Measurements from ENCODE around the gene HMMR.
A peak's percentile ranks its signal among the peaks of the same experiment; 100 is the strongest.

The HMMR gene

GRCh38 chr5:163475411-163475810 lies 15.0 kb downstream of the HMMR start:
- no peak overlapping the region for H2BK12ac ChIP-seq (ENCODE audit: low read length)
- H3K27ac ChIP-seq (replicated peaks; ENCODE audit: low read length) = no peak overlapping the region
- H3K27me3 ChIP-seq (ENCODE audit: control insufficient read depth in 3 of 3, insufficient read depth in 3 of 3, low read depth in 1 of 3, low read length in 3 of 3) = no peaks in the 10 kb centered on the region
- no peak overlapping the region for H3K4me3 ChIP-seq (ENCODE audit: low read length in 2 of 2)
- no peak overlapping the region for H3K18ac ChIP-seq (ENCODE audit: low read length)
- no peak overlapping the region for H3K14ac ChIP-seq (ENCODE audit: low read length)
- no peak overlapping the region for H3K4ac ChIP-seq (ENCODE audit: low read length)
- H3K4me1 ChIP-seq (ENCODE audit: control insufficient read depth in 2 of 2, insufficient read depth in 1 of 2, low read depth in 1 of 2, low read length in 2 of 2) = no peaks in the 10 kb centered on the region
- no peak overlapping the region for H2BK5ac ChIP-seq (ENCODE audit: low read length)
- H3K4me2 ChIP-seq (ENCODE audit: insufficient read depth, low read length, poor library complexity, severe bottlenecking) = no peak overlapping the region
- H2AK5ac ChIP-seq (ENCODE audit: low read depth, low read length) = no peak overlapping the region
- H3K79me1 ChIP-seq (ENCODE audit: low read depth, low read length) = no peaks in the 10 kb centered on the region
- no peak overlapping the region for H2BK120ac ChIP-seq (ENCODE audit: low read depth, low read length)
- H2AFZ ChIP-seq (ENCODE audit: low read length) = no peak overlapping the region
- no peak overlapping the region for H3K9ac ChIP-seq (ENCODE audit: low read depth, low read length, poor library complexity)
- H3K23ac ChIP-seq (ENCODE audit: low read depth, low read length, poor library complexity) = no peak overlapping the region
- H4K8ac ChIP-seq (ENCODE audit: low read depth, low read length) = no peak overlapping the region
- H3K9me3 ChIP-seq (replicated peaks in 1 of 2; ENCODE audit: control insufficient read depth in 2 of 2, insufficient read depth in 1 of 2, low read depth in 1 of 2, low read length in 2 of 2) = no peaks in the 10 kb centered on the region
- DNase-seq (ENCODE audit: low spot score) = no peak
- peaks cover 10 to 100% of the 10 kb centered on the region in 2 donors for H3K36me3 ChIP-seq (replicated peaks in 1 of 2; ENCODE audit: control insufficient read depth in 2 of 2, insufficient read depth in 2 of 2, low read length in 2 of 2)
- no peak overlapping the region for H4K91ac ChIP-seq (ENCODE audit: low read depth, low read length, poor library complexity)
- H2BK15ac ChIP-seq (ENCODE audit: low read length) = no peak overlapping the region
- no CpG with 5 or more reads among the region's 2 CpGs for WGBS, 2 donors (ENCODE audit: extremely low coverage in 2 of 2, insufficient read length in 2 of 2, insufficient replicate concordance in 1 of 2)

GRCh38 chr5:163478126-163478981 lies 17.9 kb downstream of the HMMR start:
- Histone ChIP-seq H3K4ac (ENCODE audit: low read length) (no peak overlapping the region), H2BK5ac (ENCODE audit: low read length) (no peak overlapping the region), H3K14ac (ENCODE audit: low read length) (no peak overlapping the region), H3K9me3 (replicated peaks in 1 of 2; ENCODE audit: control insufficient read depth in 2 of 2, insufficient read depth in 1 of 2, low read depth in 1 of 2, low read length in 2 of 2) (no peaks in the 10 kb centered on the region), H2BK12ac (ENCODE audit: low read length) (no peak overlapping the region), H2AK5ac (ENCODE audit: low read depth, low read length) (no peak overlapping the region), H3K4me2 (ENCODE audit: insufficient read depth, low read length, poor library complexity, severe bottlenecking) (no peak overlapping the region), H3K4me1 (ENCODE audit: control insufficient read depth in 2 of 2, insufficient read depth in 1 of 2, low read depth in 1 of 2, low read length in 2 of 2) (no peaks in the 10 kb centered on the region), H3K18ac (ENCODE audit: low read length) (no peak overlapping the region), H3K27ac (replicated peaks; ENCODE audit: low read length) (no peak overlapping the region), H3K9ac (ENCODE audit: low read depth, low read length, poor library complexity) (no peak overlapping the region), H3K23ac (ENCODE audit: low read depth, low read length, poor library complexity) (no peak overlapping the region), H3K4me3 (ENCODE audit: low read length in 2 of 2) (no peak overlapping the region), H4K8ac (ENCODE audit: low read depth, low read length) (no peak overlapping the region), H3K27me3 (ENCODE audit: control insufficient read depth in 3 of 3, insufficient read depth in 3 of 3, low read depth in 1 of 3, low read length in 3 of 3) (no peaks in the 10 kb centered on the region), H4K91ac (ENCODE audit: low read depth, low read length, poor library complexity) (no peak overlapping the region), H3K79me1 (ENCODE audit: low read depth, low read length) (no peaks in the 10 kb centered on the region), H3K36me3 (replicated peaks in 1 of 2; ENCODE audit: control insufficient read depth in 2 of 2, insufficient read depth in 2 of 2, low read length in 2 of 2) (peaks cover 8 to 98% of the 10 kb centered on the region in 2 donors), H2BK15ac (ENCODE audit: low read length) (no peak overlapping the region), H2BK120ac (ENCODE audit: low read depth, low read length) (no peak overlapping the region), H2AFZ (ENCODE audit: low read length) (no peak overlapping the region)
- no CpG with 5 or more reads among the region's 2 CpGs for WGBS, 2 donors (ENCODE audit: extremely low coverage in 2 of 2, insufficient read length in 2 of 2, insufficient replicate concordance in 1 of 2)
- DNase-seq (ENCODE audit: low spot score) = no peak

GRCh38 chr5:163478982-163479271 lies 18.5 kb downstream of the HMMR start:
- H2BK120ac ChIP-seq (ENCODE audit: low read depth, low read length) = no peak overlapping the region
- no peak overlapping the region for H3K4me2 ChIP-seq (ENCODE audit: insufficient read depth, low read length, poor library complexity, severe bottlenecking)
- H3K36me3 ChIP-seq (replicated peaks in 1 of 2; ENCODE audit: control insufficient read depth in 2 of 2, insufficient read depth in 2 of 2, low read length in 2 of 2) = peaks cover 8 to 98% of the 10 kb centered on the region in 2 donors
- no peaks in the 10 kb centered on the region for H3K79me1 ChIP-seq (ENCODE audit: low read depth, low read length)
- H2BK12ac ChIP-seq (ENCODE audit: low read length) = no peak overlapping the region
- no CpG with 5 or more reads among the region's 1 CpG for WGBS, 2 donors (ENCODE audit: extremely low coverage in 2 of 2, insufficient read length in 2 of 2, insufficient replicate concordance in 1 of 2)
- H3K27ac ChIP-seq (replicated peaks; ENCODE audit: low read length) = no peak overlapping the region
- H2BK15ac ChIP-seq (ENCODE audit: low read length) = no peak overlapping the region
- H3K4me1 ChIP-seq (ENCODE audit: control insufficient read depth in 2 of 2, insufficient read depth in 1 of 2, low read depth in 1 of 2, low read length in 2 of 2) = no peaks in the 10 kb centered on the region
- no peak overlapping the region for H3K23ac ChIP-seq (ENCODE audit: low read depth, low read length, poor library complexity)
- H3K4me3 ChIP-seq (ENCODE audit: low read length in 2 of 2) = no peak overlapping the region
- H2AK5ac ChIP-seq (ENCODE audit: low read depth, low read length) = no peak overlapping the region
- no peak overlapping the region for H3K18ac ChIP-seq (ENCODE audit: low read length)
- H3K14ac ChIP-seq (ENCODE audit: low read length) = no peak overlapping the region
- H3K9ac ChIP-seq (ENCODE audit: low read depth, low read length, poor library complexity) = no peak overlapping the region
- no peaks in the 10 kb centered on the region for H3K27me3 ChIP-seq (ENCODE audit: control insufficient read depth in 3 of 3, insufficient read depth in 3 of 3, low read depth in 1 of 3, low read length in 3 of 3)
- H3K4ac ChIP-seq (ENCODE audit: low read length) = no peak overlapping the region
- no peak overlapping the region for H4K91ac ChIP-seq (ENCODE audit: low read depth, low read length, poor library complexity)
- no peak overlapping the region for H4K8ac ChIP-seq (ENCODE audit: low read depth, low read length)
- H2BK5ac ChIP-seq (ENCODE audit: low read length) = no peak overlapping the region
- H3K9me3 ChIP-seq (replicated peaks in 1 of 2; ENCODE audit: control insufficient read depth in 2 of 2, insufficient read depth in 1 of 2, low read depth in 1 of 2, low read length in 2 of 2) = no peaks in the 10 kb centered on the region
- no peak for DNase-seq (ENCODE audit: low spot score)
- H2AFZ ChIP-seq (ENCODE audit: low read length) = no peak overlapping the region

- H2AFZ ChIP-seq (ENCODE audit: low read length) = no peak overlapping the region
- peaks cover 0 to 25% of the 10 kb centered on the region in 2 donors for H3K9me3 ChIP-seq (replicated peaks in 1 of 2; ENCODE audit: control insufficient read depth in 2 of 2, insufficient read depth in 1 of 2, low read depth in 1 of 2, low read length in 2 of 2)
- no peak overlapping the region for H2BK120ac ChIP-seq (ENCODE audit: low read depth, low read length)
- H2AK5ac ChIP-seq (ENCODE audit: low read depth, low read length) = no peak overlapping the region
- no peak overlapping the region for H3K27ac ChIP-seq (replicated peaks; ENCODE audit: low read length)
- no peaks in the 10 kb centered on the region for H3K27me3 ChIP-seq (ENCODE audit: control insufficient read depth in 3 of 3, insufficient read depth in 3 of 3, low read depth in 1 of 3, low read length in 3 of 3)
- H3K4me3 ChIP-seq (ENCODE audit: low read length in 2 of 2) = no peak overlapping the region
- H2BK15ac ChIP-seq (ENCODE audit: low read length) = no peak overlapping the region
- H2BK5ac ChIP-seq (ENCODE audit: low read length) = no peak overlapping the region
- peaks cover 9 to 92% of the 10 kb centered on the region in 2 donors for H3K36me3 ChIP-seq (replicated peaks in 1 of 2; ENCODE audit: control insufficient read depth in 2 of 2, insufficient read depth in 2 of 2, low read length in 2 of 2)
- H3K18ac ChIP-seq (ENCODE audit: low read length) = no peak overlapping the region
- H3K79me1 ChIP-seq (ENCODE audit: low read depth, low read length) = no peaks in the 10 kb centered on the region
- peak overlapping the region; percentile 18 for H3K9ac ChIP-seq (ENCODE audit: low read depth, low read length, poor library complexity)
- H3K4me1 ChIP-seq (ENCODE audit: control insufficient read depth in 2 of 2, insufficient read depth in 1 of 2, low read depth in 1 of 2, low read length in 2 of 2) = no peaks in the 10 kb centered on the region
- H3K4ac ChIP-seq (ENCODE audit: low read length) = no peak overlapping the region
- no peak overlapping the region for H3K14ac ChIP-seq (ENCODE audit: low read length)
- no peak overlapping the region for H3K4me2 ChIP-seq (ENCODE audit: insufficient read depth, low read length, poor library complexity, severe bottlenecking)
- DNase-seq (ENCODE audit: low spot score) = no peak
- no peak overlapping the region for H3K23ac ChIP-seq (ENCODE audit: low read depth, low read length, poor library complexity)
- no peak overlapping the region for H4K91ac ChIP-seq (ENCODE audit: low read depth, low read length, poor library complexity)
- WGBS, 2 donors (ENCODE audit: extremely low coverage in 2 of 2, insufficient read length in 2 of 2, insufficient replicate concordance in 1 of 2) = no CpG with 5 or more reads among the region's 6 CpGs
- H4K8ac ChIP-seq (ENCODE audit: low read depth, low read length) = no peak overlapping the region
- H2BK12ac ChIP-seq (ENCODE audit: low read length) = no peak overlapping the region
Observed at GRCh38 chr5:163489055-163489744, 28.8 kb downstream of the HMMR start.
